ENCODE measurements around the gene FAM107B. TPM values are rescaled to one million over a fixed set of nuclear protein-coding genes. Genes with fewer than 3 reads are reported as not detected.

Gene FAM107B
- total and polyA plus RNA-seq, 2 of the 4 experiments (the other 2 are of a cell fraction), result 26.4 to 27.1 TPM

DNA sequence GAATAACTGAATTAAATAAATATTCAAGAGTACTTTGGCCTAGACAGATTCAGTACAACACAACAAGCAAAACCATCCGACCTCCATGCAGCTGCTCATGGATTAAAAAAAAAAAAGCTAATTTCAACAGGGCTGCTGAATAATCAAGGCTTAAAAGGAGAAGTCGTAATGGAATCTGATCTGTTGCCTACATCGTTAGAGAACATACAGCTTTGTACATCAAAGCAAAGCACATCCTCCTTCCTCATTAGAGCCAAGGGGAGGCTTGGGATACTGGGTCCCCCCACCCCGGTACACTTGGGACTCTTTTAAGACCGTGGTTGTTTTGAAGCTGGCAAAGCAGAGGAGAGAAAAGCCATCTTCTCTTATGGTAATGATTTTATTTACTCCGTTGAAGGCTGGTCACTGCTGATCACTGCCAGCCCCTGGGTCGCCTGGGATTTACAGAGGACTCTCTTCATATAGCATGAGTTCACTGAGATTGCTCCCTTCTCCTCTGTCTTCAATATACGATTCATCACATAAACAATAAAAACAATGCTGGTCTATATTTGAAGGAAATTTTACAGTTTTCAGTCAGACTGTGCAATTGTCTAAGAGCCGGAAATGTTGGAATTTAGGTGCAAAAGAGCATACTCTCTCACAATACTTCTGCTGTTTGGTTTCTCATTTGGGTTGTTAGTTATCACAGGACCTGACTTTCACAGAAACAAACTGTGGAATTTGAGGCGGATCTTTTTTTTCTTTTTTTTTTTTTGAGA lies 148.8 kb downstream of the FAM107B start:
- Histone ChIP-seq H4K20me1 (ENCODE audit: insufficient read depth, low read length) (no peaks in the 10 kb centered on the region), H3K79me1 (ENCODE audit: low read depth in 1 of 2, low read length in 2 of 2) (no peaks in the 10 kb centered on the region), H3K4me2 (ENCODE audit: low read depth, low read length) (no peak overlapping the region), H3K9me3 (ENCODE audit: control insufficient read depth, insufficient read depth, low read length) (no peaks in the 10 kb centered on the region), H2BK120ac (ENCODE audit: low read depth, low read length) (no peak overlapping the region), H3K4ac (ENCODE audit: low read depth, low read length) (no peak overlapping the region), H2BK15ac (ENCODE audit: low read depth, low read length) (no peak overlapping the region), H2AFZ (replicated peaks; ENCODE audit: low read length, poor library complexity) (no peak overlapping the region), H3K27me3 (ENCODE audit: control insufficient read depth, insufficient read depth, low read length) (no peaks in the 10 kb centered on the region), H3K14ac (replicated peaks; ENCODE audit: low read depth, low read length) (no peak overlapping the region), H2BK5ac (ENCODE audit: low read depth, low read length, poor library complexity, severe bottlenecking) (no peak overlapping the region), H3K36me3 (ENCODE audit: control insufficient read depth, insufficient read depth, low read length) (no peaks in the 10 kb centered on the region), H4K91ac (ENCODE audit: insufficient read depth, low read depth, low read length) (no peak overlapping the region), H3K18ac (ENCODE audit: low read depth, low read length) (no peak overlapping the region), H3K23ac (ENCODE audit: low read depth, low read length) (no peak overlapping the region), H4K5ac (ENCODE audit: low read depth, low read length) (no peak overlapping the region; the same call in 1 of the 2 replicates), H2BK20ac (ENCODE audit: low read depth, low read length) (no peak overlapping the region), H4K8ac (ENCODE audit: low read depth in 2 of 2, low read length in 2 of 2) (no peak overlapping the region; a peak in 1 of 4 replicates), H2AK9ac (replicated peaks; ENCODE audit: low read depth, low read length, poor library complexity) (no peak overlapping the region), H3K9ac (ENCODE audit: low read depth, low read length) (no peak overlapping the region), H3K9me1 (ENCODE audit: insufficient read depth, low read length) (no peaks in the 10 kb centered on the region), H3K4me1 (ENCODE audit: control insufficient read depth, insufficient read depth, low read length) (peaks cover 4% of the 10 kb centered on the region; the same call in 1 of the 2 replicates), H3K56ac (ENCODE audit: extremely low read depth, insufficient read depth, low read length) (no peak overlapping the region), H3K4me3 (ENCODE audit: insufficient read depth, low read depth, low read length) (no peak overlapping the region), H3K27ac (ENCODE audit: insufficient read depth, low read length) (no peak overlapping the region), H2AK5ac (ENCODE audit: low read depth, low read length) (no peak overlapping the region)
- ATAC-seq (ENCODE audit: low read depth) (no peak), DNase-seq (no peak)
- ChIA-PET CTCF (no interaction called here), POLR2A (ENCODE audit: unreplicated experiment) (no interaction called here)
- in situ Hi-C loops (cut with MboI; ENCODE audit: low sequenced_read_pairs) (no loop called here), dilution Hi-C loops (cut with HindIII; ENCODE audit: low sequenced_read_pairs, unreplicated experiment) (no loop called here), intact Hi-C loops (cut with micrococcal nuclease) (no loop called here)
- BruUV-seq (replicated peaks), result no TSS peak
- no peak for TF ChIP-seq RAD21 (IDR thresholded peaks at IDR 0.05; ENCODE audit: low read length)
- no peak for TF ChIP-seq FOS (IDR thresholded peaks at IDR 0.05; ENCODE audit: low read depth, low read length)
- no peak for TF ChIP-seq ELK1 (IDR thresholded peaks at IDR 0.05; ENCODE audit: borderline replicate concordance, low read depth, low read length)
- TF ChIP-seq CEBPB (IDR thresholded peaks at IDR 0.05; ENCODE audit: low read depth, low read length), result no peak
- no peak for TF ChIP-seq NFE2L2 (IDR thresholded peaks at IDR 0.05; ENCODE audit: low read depth, low read length)
- no peak for TF ChIP-seq BHLHE40 (IDR thresholded peaks at IDR 0.05; ENCODE audit: low read depth, low read length)
- no peak for TF ChIP-seq POLR2A (IDR thresholded peaks at IDR 0.05; ENCODE audit: low read depth, low read length)
- no peak for TF ChIP-seq MAZ (IDR thresholded peaks at IDR 0.05; ENCODE audit: borderline replicate concordance, low read depth, low read length)
- TF ChIP-seq CTCF (conservative IDR thresholded peaks at IDR 0.05; ENCODE audit: low read depth, low read length), result no peak
- no peak for TF ChIP-seq USF2 (IDR thresholded peaks at IDR 0.05; ENCODE audit: low read depth, low read length)
- no peak for TF ChIP-seq CHD1 (IDR thresholded peaks at IDR 0.05; ENCODE audit: low read depth, low read length)
- TF ChIP-seq RFX5 (IDR thresholded peaks at IDR 0.05; ENCODE audit: low read depth, low read length), result no peak
- TF ChIP-seq MAFK (IDR thresholded peaks at IDR 0.05; ENCODE audit: low read depth, low read length), result no peak
- no peak for TF ChIP-seq RCOR1 (IDR thresholded peaks at IDR 0.05; ENCODE audit: insufficient replicate concordance, low read length)
- no CpG with 5 or more reads among the region's 10 CpGs for WGBS, 2 experiments (ENCODE audit: extremely low coverage in 2 of 2, insufficient read length in 1 of 2)

All from IMR-90 (cell line).